NK-92 treated with Interleukin-12 subunit alpha and Interleukin-12 subunit beta, amount 100 ng/mL, for 24 hours (cell line): ENCODE data around the gene TNN.
"Not testable (repeated sequence)": the region's sequence is repeated elsewhere in the genome, so short reads cannot be mapped to it uniquely, and the experiment has no call there.

Source experiments
- DNase-seq: peaks from one replicate; lab custom pipeline; 2025; lab: John Stamatoyannopoulos, UW

The TNN gene

GRCh38 chr1:175067362-175068106 is at the start of gene TNN:
Gene TNN, plus strand, starts transcription at chr1:175067833. Its CDS starts 9,586 bp downstream, at chr1:175077419.
- no peak for DNase-seq

GRCh38 chr1:175019524-175019923 is 48.1 kb upstream of the TNN start:
- DNase-seq = no peak

- peak; percentile 89 for DNase-seq
Observed at GRCh38 chr1:175023043-175023921, 44.4 kb upstream of the TNN start, which contains the start of gene MRPS14. Gene MRPS14, minus strand, starts transcription at chr1:175023425. Its CDS starts 17 bp downstream, at chr1:175023408.

GRCh38 chr1:175023922-175024242 is 43.8 kb upstream of the TNN start:
- not testable (repeated sequence) for DNase-seq

GRCh38 chr1:175024773-175025172 is 42.9 kb upstream of the TNN start:
- DNase-seq = no peak

GRCh38 chr1:175033953-175034352 is 33.7 kb upstream of the TNN start:
- no peak for DNase-seq

GRCh38 chr1:175034775-175035174 is 32.9 kb upstream of the TNN start:
- DNase-seq = no peak

GRCh38 chr1:175035865-175036264 is 31.8 kb upstream of the TNN start:
- no peak for DNase-seq

GRCh38 chr1:175036476-175036875 is 31.2 kb upstream of the TNN start:
- no peak for DNase-seq

- DNase-seq = no peak
Observed at GRCh38 chr1:175037416-175037815, 30.2 kb upstream of the TNN start.

GRCh38 chr1:175040324-175040879 is 27.2 kb upstream of the TNN start:
- no peak for DNase-seq

GRCh38 chr1:175042650-175043049 is 25.0 kb upstream of the TNN start:
- no peak for DNase-seq

GRCh38 chr1:175043824-175044223 is 23.8 kb upstream of the TNN start:
- no peak for DNase-seq

- not testable (repeated sequence) for DNase-seq
Observed at GRCh38 chr1:175044591-175044990, 23.0 kb upstream of the TNN start.

- DNase-seq = no peak
Observed at GRCh38 chr1:175045097-175045496, 22.5 kb upstream of the TNN start.

GRCh38 chr1:175045519-175045918 is 22.1 kb upstream of the TNN start:
- DNase-seq = no peak

GRCh38 chr1:175050992-175051391 is 16.6 kb upstream of the TNN start:
- no peak for DNase-seq

GRCh38 chr1:175054736-175055135 is 12.9 kb upstream of the TNN start:
- no peak for DNase-seq

GRCh38 chr1:175062339-175062738 is 5.3 kb upstream of the TNN start:
- no peak for DNase-seq

- no peak for DNase-seq
Observed at GRCh38 chr1:175062858-175063257, 4.8 kb upstream of the TNN start.

GRCh38 chr1:175070818-175071217 is 3.2 kb downstream of the TNN start:
- DNase-seq = no peak

- no peak for DNase-seq
Observed at GRCh38 chr1:175071276-175071943, 3.8 kb downstream of the TNN start.
